Tracheal epithelial cell (primary cell): ENCODE measurements around the gene CD2. TPM values are rescaled to one million over a fixed set of nuclear protein-coding genes. Genes with fewer than 3 reads are reported as not detected.

Experiments
- total RNA-seq: library from RNA; depleted of rRNA; stranded (reverse); fragments of >200 nt; gene quantifications from 2 replicates; pipeline ENCODE4 v1.2.1, GENCODE V29; 2014

The CD2 gene
- not detected in 2 replicates for total RNA-seq

GRCh38 chr1:116754198-116754977 lies at the start of gene CD2:
Gene CD2 (plus strand): TSS chr1:116754430. CDS start chr1:116754493, 63 bp downstream.

Other genes starting within 250 kb of the CD2 start
- 36.1 and 42.2 TPM in 2 replicates for gene CD58, start 183.4 kb upstream of the CD2 start, total RNA-seq
- 66.9 and 109 TPM in 2 replicates for gene IGSF3, start 86.7 kb upstream of the CD2 start, total RNA-seq
- gene PTGFRN, start 155.5 kb downstream of the CD2 start, total RNA-seq: 97.4 and 168 TPM in 2 replicates
- gene CD101, start 247.3 kb downstream of the CD2 start, total RNA-seq: 0.48 and 1.3 TPM in 2 replicates